HG03354 (cell line): ENCODE measurements around the gene KIF26B.

Source experiments
- ATAC-seq: cut with Tn5 transposase; IDR thresholded peaks from one replicate; pipeline ENCODE4 v1.9.1; 2021; ENCODE audit warnings: mild to moderate bottlenecking; ENCODE audit not compliant: unreplicated experiment, poor library complexity, severe bottlenecking

Gene KIF26B

GRCh38 chr1:245561665-245562234 is 407.0 kb downstream of the KIF26B start:
- no peak for ATAC-seq

- ATAC-seq: no peak
These were observed 411.3 kb downstream of the KIF26B start for GRCh38 chr1:245566134-245566533.

GRCh38 chr1:245566952-245567351 is 412.2 kb downstream of the KIF26B start:
- ATAC-seq: no peak

- ATAC-seq: no peak
These were observed 417.1 kb downstream of the KIF26B start for GRCh38 chr1:245571815-245572294.

- ATAC-seq: no peak
These were observed 417.9 kb downstream of the KIF26B start for GRCh38 chr1:245572709-245573108.

- no peak for ATAC-seq
These were observed 420.9 kb downstream of the KIF26B start for GRCh38 chr1:245575710-245576109.

- ATAC-seq: no peak
These were observed 421.5 kb downstream of the KIF26B start for GRCh38 chr1:245576323-245576722.

GRCh38 chr1:245577191-245578157 is 422.7 kb downstream of the KIF26B start:
- no peak for ATAC-seq

GRCh38 chr1:245578308-245578707 is 423.5 kb downstream of the KIF26B start:
- no peak for ATAC-seq

- ATAC-seq: no peak
These were observed 424.0 kb downstream of the KIF26B start for GRCh38 chr1:245578771-245579170.

GRCh38 chr1:245579881-245580280 is 425.1 kb downstream of the KIF26B start:
- ATAC-seq: no peak

GRCh38 chr1:245580651-245581050 is 425.9 kb downstream of the KIF26B start:
- ATAC-seq: no peak

GRCh38 chr1:245582026-245582425 is 427.2 kb downstream of the KIF26B start:
- ATAC-seq: no peak

GRCh38 chr1:245583081-245583480 is 428.3 kb downstream of the KIF26B start:
- ATAC-seq: no peak

GRCh38 chr1:245583575-245584330 is 429.0 kb downstream of the KIF26B start:
- no peak for ATAC-seq

- ATAC-seq: no peak
These were observed 430.6 kb downstream of the KIF26B start for GRCh38 chr1:245585252-245585959.

- no peak for ATAC-seq
These were observed 432.8 kb downstream of the KIF26B start for GRCh38 chr1:245587435-245588115.

- ATAC-seq: no peak
These were observed 433.4 kb downstream of the KIF26B start for GRCh38 chr1:245588116-245588639.

GRCh38 chr1:245589316-245589715 is 434.5 kb downstream of the KIF26B start:
- no peak for ATAC-seq
